ENCODE data around the gene TMEM169. TPM values are rescaled to one million over a fixed set of nuclear protein-coding genes. Genes with fewer than 3 reads are reported as not detected.

TMEM169 gene
- total RNA-seq, 1 experiment from 2014 or later: 0.74 TPM

DNA sequence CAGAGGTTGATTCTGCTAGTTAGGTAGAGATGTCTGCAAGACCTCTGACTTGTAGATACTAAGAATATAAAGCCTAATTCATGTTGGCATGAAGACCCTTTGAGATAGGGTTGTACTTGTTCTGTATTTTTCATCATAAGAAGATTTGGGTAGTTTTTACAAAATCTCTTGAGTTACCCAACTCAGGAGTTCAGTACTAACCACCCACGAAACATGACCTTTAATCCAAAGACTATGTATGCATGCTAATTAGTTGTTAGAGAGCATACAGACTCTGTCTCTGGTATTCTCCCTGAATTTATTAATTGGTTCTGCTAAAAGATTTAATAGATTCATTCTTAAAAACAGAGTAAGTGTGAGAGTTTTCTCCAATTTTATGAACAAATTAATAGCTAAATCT is 17.1 kb upstream of the TMEM169 start:
- intact Hi-C loops (cut with micrococcal nuclease; ENCODE audit: unreplicated experiment) (no loop called here), in situ Hi-C loops (cut with HindIII; ENCODE audit: low pct_unique_long_range_greater_than_20kb, low sequenced_read_pairs) (no loop called here)
- TF ChIP-seq POLR2AphosphoS5 (IDR thresholded peaks at IDR 0.05; ENCODE audit: low read depth, low read length): no peak
- no peak for TF ChIP-seq TCF7L2 (IDR thresholded peaks at IDR 0.05; ENCODE audit: low read depth, low read length)
- TF ChIP-seq SIN3A (IDR thresholded peaks at IDR 0.05; ENCODE audit: borderline replicate concordance, insufficient read depth, low read depth, low read length): no peak
- no peak for TF ChIP-seq CTCF (IDR thresholded peaks at IDR 0.05)
- TF ChIP-seq, protein P1, sequence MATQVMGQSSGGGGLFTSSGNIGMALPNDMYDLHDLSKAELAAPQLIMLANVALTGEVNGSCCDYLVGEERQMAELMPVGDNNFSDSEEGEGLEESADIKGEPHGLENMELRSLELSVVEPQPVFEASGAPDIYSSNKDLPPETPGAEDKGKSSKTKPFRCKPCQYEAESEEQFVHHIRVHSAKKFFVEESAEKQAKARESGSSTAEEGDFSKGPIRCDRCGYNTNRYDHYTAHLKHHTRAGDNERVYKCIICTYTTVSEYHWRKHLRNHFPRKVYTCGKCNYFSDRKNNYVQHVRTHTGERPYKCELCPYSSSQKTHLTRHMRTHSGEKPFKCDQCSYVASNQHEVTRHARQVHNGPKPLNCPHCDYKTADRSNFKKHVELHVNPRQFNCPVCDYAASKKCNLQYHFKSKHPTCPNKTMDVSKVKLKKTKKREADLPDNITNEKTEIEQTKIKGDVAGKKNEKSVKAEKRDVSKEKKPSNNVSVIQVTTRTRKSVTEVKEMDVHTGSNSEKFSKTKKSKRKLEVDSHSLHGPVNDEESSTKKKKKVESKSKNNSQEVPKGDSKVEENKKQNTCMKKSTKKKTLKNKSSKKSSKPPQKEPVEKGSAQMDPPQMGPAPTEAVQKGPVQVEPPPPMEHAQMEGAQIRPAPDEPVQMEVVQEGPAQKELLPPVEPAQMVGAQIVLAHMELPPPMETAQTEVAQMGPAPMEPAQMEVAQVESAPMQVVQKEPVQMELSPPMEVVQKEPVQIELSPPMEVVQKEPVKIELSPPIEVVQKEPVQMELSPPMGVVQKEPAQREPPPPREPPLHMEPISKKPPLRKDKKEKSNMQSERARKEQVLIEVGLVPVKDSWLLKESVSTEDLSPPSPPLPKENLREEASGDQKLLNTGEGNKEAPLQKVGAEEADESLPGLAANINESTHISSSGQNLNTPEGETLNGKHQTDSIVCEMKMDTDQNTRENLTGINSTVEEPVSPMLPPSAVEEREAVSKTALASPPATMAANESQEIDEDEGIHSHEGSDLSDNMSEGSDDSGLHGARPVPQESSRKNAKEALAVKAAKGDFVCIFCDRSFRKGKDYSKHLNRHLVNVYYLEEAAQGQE (IDR thresholded peaks at IDR 0.05; ENCODE audit: insufficient read depth in 1 of 2, low read depth in 2 of 2, low read length in 1 of 2): no peak
- ChIA-PET CTCF (no interaction called here), POLR2A (no interaction called here)
- DNase-seq (ENCODE audit: low read depth, low spot score) (no peak), ATAC-seq (no peak)
- Histone ChIP-seq H3K4me1 (ENCODE audit: control insufficient read depth, insufficient read depth, low read length) (no peaks in the 10 kb centered on the region), H3K4me3 (ENCODE audit: low read depth in 2 of 2, low read length in 2 of 2) (no peak overlapping the region), H3K9me3 (ENCODE audit: control insufficient read depth, insufficient read depth, low read depth, low read length) (no peaks in the 10 kb centered on the region), H3K27me3 (ENCODE audit: control insufficient read depth, insufficient read depth, low read length) (no peaks in the 10 kb centered on the region), H3K27ac (ENCODE audit: low read length) (no peak overlapping the region), H3K36me3 (ENCODE audit: control insufficient read depth, insufficient read depth, low read length) (no peaks in the 10 kb centered on the region; the same call in 1 of the 2 replicates)
- no TSS peak for BruUV-seq (replicated peaks)

GRCh38 chr2:216066230-216066629 is 15.5 kb upstream of the TMEM169 start:
- no peak overlapping the region for H3K27ac ChIP-seq (ENCODE audit: low read length)
- intact Hi-C loops (cut with micrococcal nuclease; ENCODE audit: unreplicated experiment): no loop called here
- no peaks in the 10 kb centered on the region for H3K27me3 ChIP-seq (ENCODE audit: control insufficient read depth, insufficient read depth, low read length)
- no peaks in the 10 kb centered on the region for H3K4me1 ChIP-seq (ENCODE audit: control insufficient read depth, insufficient read depth, low read length)
- DNase-seq (ENCODE audit: low read depth, low spot score) (no peak), ATAC-seq (no peak)
- H3K9me3 ChIP-seq (ENCODE audit: control insufficient read depth, insufficient read depth, low read depth, low read length): no peaks in the 10 kb centered on the region
- no peak for TF ChIP-seq SIN3A (IDR thresholded peaks at IDR 0.05; ENCODE audit: borderline replicate concordance, insufficient read depth, low read depth, low read length)
- TF ChIP-seq, protein P1 (IDR thresholded peaks at IDR 0.05; ENCODE audit: insufficient read depth in 1 of 2, low read depth in 2 of 2, low read length in 1 of 2): no peak
- no peak for TF ChIP-seq CTCF (IDR thresholded peaks at IDR 0.05)
- in situ Hi-C loops (cut with HindIII; ENCODE audit: low pct_unique_long_range_greater_than_20kb, low sequenced_read_pairs): no loop called here
- H3K4me3 ChIP-seq (ENCODE audit: low read depth in 2 of 2, low read length in 2 of 2): no peak overlapping the region
- no TSS peak for BruUV-seq (replicated peaks)
- ChIA-PET POLR2A (interaction anchor here (0.6 kb wide), 1 partner anchor 415 kb away, joined by 3 read pairs; no protein-coding TSS in a partner anchor), CTCF (no interaction called here)
- no peaks in the 10 kb centered on the region; the same call in 1 of the 2 replicates for H3K36me3 ChIP-seq (ENCODE audit: control insufficient read depth, insufficient read depth, low read length)

All from Panc1 (cell line).